Gastrocnemius medialis (tissue), 4 donors: Measurements from ENCODE around the gene BLOC1S6. TPM values are rescaled to one million over a fixed set of nuclear protein-coding genes. Genes with fewer than 3 reads are reported as not detected.

Experiments used
- ATAC-seq, 2 donors: fragments of 150-250 bp; one replicate each; pipeline ENCODE4 v1.9.1; 2016
- DNase-seq, 2 donors: peaks; one replicate each; pipeline ENCODE4 v3.0.0-alpha.2; 2019
- H3K27ac ChIP-seq, 4 donors: fragments of 200-600 bp; sonication (generic); 1 replicate in 1 of 4; 2 replicates in 3 of 4; pipeline ENCODE4 v1.5.1; 2016 to 2018; ENCODE audit warnings: mild to moderate bottlenecking in 2 of 4, moderate library complexity in 1 of 4
- H3K27me3 ChIP-seq, 3 donors: fragments of 200-600 bp; sonication (generic) in 2 of 3; 1 replicate in 1 of 3; 2 replicates in 2 of 3; pipeline versions ENCODE4 v1.5.1 to v1.6.0; 2016 to 2019; ENCODE audit warnings: mild to moderate bottlenecking in 1 of 3, moderate library complexity in 1 of 3
- H3K36me3 ChIP-seq, 2 donors: fragments of 200-600 bp; sonication (generic) in 1 of 2; one replicate each; pipeline ENCODE4 v1.5.1; 2017 to 2018
- H3K4me1 ChIP-seq, 2 donors: fragments of 200-600 bp; sonication (generic) in 1 of 2; one replicate each; pipeline ENCODE4 v1.5.1; 2016 to 2017; ENCODE audit warnings: mild to moderate bottlenecking in 2 of 2
- H3K4me3 ChIP-seq, 4 donors: fragments of 200-600 bp; sonication (generic) in 3 of 4; 1 replicate in 1 of 4; 2 replicates in 3 of 4; pipeline ENCODE4 v1.5.1; 2016 to 2019; ENCODE audit warnings: mild to moderate bottlenecking in 2 of 4
- H3K9me3 ChIP-seq, 3 donors: fragments of 200-600 bp; sonication (generic) in 2 of 3; 1 replicate in 1 of 3; 2 replicates in 2 of 3; pipeline ENCODE4 v1.5.1; 2016 to 2019
- POLR2A ChIP-seq, 2 donors: fragments of 450-650 bp; IDR thresholded peaks; one replicate each; pipeline ENCODE4 v1.6.1; 2017; ENCODE audit warnings: antibody characterized with exemption in 2 of 2, mild to moderate bottlenecking in 2 of 2, moderate library complexity in 2 of 2
- in situ Hi-C, 4 donors: fragments of 200-750 bp; cut with MboI; loops; one replicate each; pipeline versions ENCODE4 v1.15.0 to v1.8.0; 2017; ENCODE audit warnings: low sequenced_read_pairs in 4 of 4
- intact Hi-C: fragments of 100-400 bp; cut with DNase I; formaldehyde crosslinking; loops from one replicate; pipeline ENCODE4 v1.15.1; 2023; ENCODE audit warnings: low total_unique reads
- total RNA-seq, 4 donors: library from RNA; depleted of rRNA; stranded (reverse); fragments of >200 nt; gene quantifications; one replicate each; pipeline versions ENCODE4 v1.1.0 to v1.2.3, GENCODE V29; 2016
- TF ChIP-seq, protein P1 (sequence below), 5 experiments: fragments of 450-650 bp in 3 of 5; fragments of 200-600 bp in 2 of 5; sonication (generic) in 2 of 5; IDR thresholded peaks in 4 of 5; conservative IDR thresholded peaks in 1 of 5; 1 replicate in 4 of 5; 2 replicates in 1 of 5; pipeline ENCODE4 v1.5.1; 2016 to 2019; ENCODE audit warnings: antibody characterized with exemption in 5 of 5, mild to moderate bottlenecking in 3 of 5, moderate library complexity in 3 of 5

The BLOC1S6 gene
- total RNA-seq, 4 donors from 2014 or later = 32.9 to 38.2 (median 36.6) TPM

DNA sequence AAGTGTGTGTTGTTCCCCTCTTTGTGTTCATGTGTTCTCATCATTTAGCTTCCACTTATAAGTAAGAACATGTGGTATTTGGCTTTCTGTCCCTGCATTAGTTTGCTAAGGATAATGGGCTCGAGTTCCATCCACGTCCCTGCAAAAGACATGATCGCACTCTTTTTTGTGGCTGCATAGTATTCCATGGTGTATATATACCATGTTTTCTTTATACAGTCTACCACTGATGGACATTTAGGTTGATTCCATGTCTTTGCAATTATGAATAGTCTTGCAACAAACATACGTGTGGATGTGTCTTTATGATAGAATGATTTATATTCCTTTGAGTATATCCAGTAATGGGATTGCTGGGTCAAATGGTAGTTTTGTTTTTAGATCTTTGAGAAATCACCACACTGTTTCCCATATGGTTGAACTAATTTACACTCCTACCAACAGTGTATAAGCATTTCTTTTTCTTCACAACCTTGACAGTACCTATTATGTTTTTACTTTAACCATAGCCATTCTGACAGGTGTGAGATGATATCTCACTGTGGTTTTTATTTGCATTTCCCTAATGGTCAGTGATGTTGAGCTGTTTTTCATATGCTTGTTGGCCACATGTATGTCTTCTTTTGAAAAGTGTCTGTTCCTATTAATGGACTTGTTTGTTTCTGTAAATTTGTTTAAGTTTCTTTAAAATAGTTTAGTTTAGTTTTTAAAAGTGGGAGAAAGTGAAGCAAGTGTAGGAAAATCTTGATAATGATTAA is 42.7 kb upstream of the BLOC1S6 start:
- Histone ChIP-seq H3K27ac (no peak overlapping the region), H3K4me3 (no peak overlapping the region), H3K9me3 (no peaks in the 10 kb centered on the region), H3K36me3 (no peaks in the 10 kb centered on the region), H3K4me1 (no peaks in the 10 kb centered on the region), H3K27me3 (no peaks in the 10 kb centered on the region)
- intact Hi-C loops = no loop called here
- in situ Hi-C loops = no loop called here
- ATAC-seq (no peak), DNase-seq (no peak)
- no peak for TF ChIP-seq POLR2A (IDR thresholded peaks at IDR 0.05)

DNA sequence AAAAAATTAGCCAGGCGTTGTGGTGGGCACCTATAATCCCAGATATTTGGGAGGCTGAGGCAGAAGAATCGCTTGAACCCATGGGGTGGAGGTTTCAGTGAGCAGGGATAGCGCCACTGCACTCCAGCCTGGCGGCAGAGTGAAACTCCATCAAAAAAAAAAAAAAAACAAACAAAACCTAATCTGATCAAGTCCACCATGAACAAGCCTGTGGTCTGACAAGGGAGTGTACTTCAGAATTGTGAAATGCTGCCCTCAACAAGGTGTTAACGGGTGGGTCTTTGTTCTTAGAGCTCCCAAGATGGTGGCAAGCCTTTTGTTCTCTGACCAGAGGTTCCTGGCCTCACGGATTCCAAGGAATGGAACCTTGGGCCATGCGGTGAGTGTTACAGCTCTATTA is 40.4 kb upstream of the BLOC1S6 start:
- no peak overlapping the region for H3K27ac ChIP-seq
- intact Hi-C loops = no loop called here
- no peak for TF ChIP-seq POLR2A (IDR thresholded peaks at IDR 0.05)
- TF ChIP-seq, protein P1, sequence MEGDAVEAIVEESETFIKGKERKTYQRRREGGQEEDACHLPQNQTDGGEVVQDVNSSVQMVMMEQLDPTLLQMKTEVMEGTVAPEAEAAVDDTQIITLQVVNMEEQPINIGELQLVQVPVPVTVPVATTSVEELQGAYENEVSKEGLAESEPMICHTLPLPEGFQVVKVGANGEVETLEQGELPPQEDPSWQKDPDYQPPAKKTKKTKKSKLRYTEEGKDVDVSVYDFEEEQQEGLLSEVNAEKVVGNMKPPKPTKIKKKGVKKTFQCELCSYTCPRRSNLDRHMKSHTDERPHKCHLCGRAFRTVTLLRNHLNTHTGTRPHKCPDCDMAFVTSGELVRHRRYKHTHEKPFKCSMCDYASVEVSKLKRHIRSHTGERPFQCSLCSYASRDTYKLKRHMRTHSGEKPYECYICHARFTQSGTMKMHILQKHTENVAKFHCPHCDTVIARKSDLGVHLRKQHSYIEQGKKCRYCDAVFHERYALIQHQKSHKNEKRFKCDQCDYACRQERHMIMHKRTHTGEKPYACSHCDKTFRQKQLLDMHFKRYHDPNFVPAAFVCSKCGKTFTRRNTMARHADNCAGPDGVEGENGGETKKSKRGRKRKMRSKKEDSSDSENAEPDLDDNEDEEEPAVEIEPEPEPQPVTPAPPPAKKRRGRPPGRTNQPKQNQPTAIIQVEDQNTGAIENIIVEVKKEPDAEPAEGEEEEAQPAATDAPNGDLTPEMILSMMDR (IDR thresholded peaks at IDR 0.05 in 4 of 5, conservative IDR thresholded peaks at IDR 0.05 in 1 of 5) = no peak
- no peaks in the 10 kb centered on the region for H3K36me3 ChIP-seq
- no peaks in the 10 kb centered on the region for H3K27me3 ChIP-seq
- H3K4me3 ChIP-seq = no peak overlapping the region
- no peaks in the 10 kb centered on the region for H3K4me1 ChIP-seq
- H3K9me3 ChIP-seq = no peaks in the 10 kb centered on the region
- in situ Hi-C loops = no loop called here
- DNase-seq (no peak), ATAC-seq (no peak)

DNA sequence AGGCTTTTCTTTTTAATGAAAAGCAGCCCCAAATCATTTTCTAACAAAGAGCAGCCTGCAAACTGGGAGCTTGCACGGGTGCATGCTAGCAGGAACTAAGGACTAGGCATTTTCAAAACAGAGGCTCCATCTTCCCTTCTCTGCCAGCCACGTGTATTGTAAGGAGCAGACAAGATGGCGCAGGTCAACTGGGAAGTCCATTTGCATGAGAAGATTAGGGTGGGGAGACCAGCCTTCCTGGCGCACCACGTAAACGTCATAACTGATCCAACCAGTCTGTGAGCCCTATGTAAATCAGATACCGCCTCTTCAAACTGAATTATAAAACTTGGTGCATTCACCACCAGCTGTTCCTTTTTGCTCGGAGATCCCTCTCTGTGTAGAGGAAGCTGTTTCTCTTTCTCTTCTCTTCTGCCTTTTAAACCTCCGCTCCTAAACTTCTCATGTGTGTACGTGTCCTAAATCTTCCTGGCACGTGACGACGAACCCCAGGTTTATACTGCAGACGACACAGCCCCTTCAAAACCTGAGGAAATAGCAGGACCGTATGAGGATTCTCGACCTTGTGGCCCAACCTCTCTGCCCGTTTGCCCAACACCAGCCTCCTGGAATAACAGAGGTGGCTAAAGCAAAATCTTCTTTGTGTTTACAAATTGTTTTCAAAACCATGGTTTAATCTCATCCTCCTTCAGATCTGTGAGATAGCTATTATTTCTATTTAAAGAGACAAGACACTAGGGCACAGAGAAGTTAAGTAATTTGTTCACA is 38.2 kb upstream of the BLOC1S6 start:
- Histone ChIP-seq H3K27me3 (no peaks in the 10 kb centered on the region), H3K36me3 (no peaks in the 10 kb centered on the region), H3K4me3 (no peak overlapping the region), H3K9me3 (no peaks in the 10 kb centered on the region), H3K27ac (no peak overlapping the region), H3K4me1 (no peaks in the 10 kb centered on the region)
- intact Hi-C loops (no loop called here), in situ Hi-C loops (no loop called here)
- no peak for ATAC-seq
- no peak for TF ChIP-seq POLR2A (IDR thresholded peaks at IDR 0.05)
- TF ChIP-seq, protein P1 (IDR thresholded peaks at IDR 0.05 in 4 of 5, conservative IDR thresholded peaks at IDR 0.05 in 1 of 5) = no peak
- no peak for DNase-seq

DNA sequence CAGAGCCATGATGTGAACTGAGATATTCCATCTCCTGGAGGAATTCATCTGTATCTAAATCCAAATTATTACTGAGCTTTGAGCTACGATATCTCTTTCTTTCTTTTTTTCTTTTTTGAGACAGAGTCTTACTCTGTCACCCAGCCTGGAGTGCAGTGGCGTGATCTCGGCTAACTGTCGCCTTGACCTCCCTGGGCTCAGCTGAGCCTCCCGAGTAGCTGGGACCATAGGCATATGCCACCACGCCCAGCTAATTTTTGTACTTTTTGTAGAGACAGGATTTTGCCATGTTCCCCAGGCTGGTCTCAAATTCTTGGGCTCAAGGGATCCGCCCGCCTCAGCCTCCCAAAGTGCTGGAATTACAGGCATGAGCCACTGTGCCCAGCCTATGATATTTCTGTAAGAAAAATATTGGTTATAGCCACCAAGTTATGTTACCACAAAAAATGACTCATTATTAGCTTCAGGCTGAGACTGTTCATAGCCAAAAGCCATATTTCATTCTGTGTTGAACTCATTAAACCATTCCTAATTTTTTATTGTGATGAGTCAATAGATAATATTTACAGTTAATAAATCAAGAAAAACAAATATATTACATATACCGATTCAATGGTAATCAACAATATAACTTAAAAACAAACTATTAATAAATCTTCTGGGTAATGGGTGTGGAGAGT is 37.5 kb upstream of the BLOC1S6 start:
- H3K4me1 ChIP-seq = no peaks in the 10 kb centered on the region
- H3K9me3 ChIP-seq = no peaks in the 10 kb centered on the region
- intact Hi-C loops (no loop called here), in situ Hi-C loops (no loop called here)
- TF ChIP-seq, protein P1 (IDR thresholded peaks at IDR 0.05 in 4 of 5, conservative IDR thresholded peaks at IDR 0.05 in 1 of 5) = no peak
- TF ChIP-seq POLR2A (IDR thresholded peaks at IDR 0.05) = no peak
- no peak overlapping the region for H3K4me3 ChIP-seq
- H3K27me3 ChIP-seq = no peaks in the 10 kb centered on the region
- no peaks in the 10 kb centered on the region for H3K36me3 ChIP-seq
- no peak overlapping the region for H3K27ac ChIP-seq
- DNase-seq = no peak
- no peak for ATAC-seq

DNA sequence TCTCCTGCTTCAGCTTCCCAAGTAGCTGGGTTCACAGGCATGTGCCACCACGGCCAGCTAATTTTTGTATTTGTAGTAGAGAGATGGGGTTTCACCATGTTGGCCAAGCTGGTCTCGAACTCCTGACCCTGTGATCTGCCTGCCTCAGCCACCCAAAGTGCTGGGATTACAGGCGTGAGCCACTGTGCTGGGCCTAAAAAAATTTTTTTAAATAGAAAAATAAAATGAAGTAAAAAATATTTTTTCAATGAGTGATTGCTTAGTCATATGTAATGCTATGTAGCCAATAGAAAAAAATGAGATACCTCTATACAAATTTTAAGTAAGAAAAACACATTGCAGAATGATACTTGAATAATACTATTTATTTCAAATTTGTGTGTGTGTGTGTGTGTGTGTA is 36.7 kb upstream of the BLOC1S6 start:
- Histone ChIP-seq H3K4me1 (no peaks in the 10 kb centered on the region), H3K27ac (no peak overlapping the region), H3K9me3 (no peaks in the 10 kb centered on the region), H3K4me3 (no peak overlapping the region), H3K27me3 (no peaks in the 10 kb centered on the region), H3K36me3 (no peaks in the 10 kb centered on the region)
- in situ Hi-C loops (no loop called here), intact Hi-C loops (no loop called here)
- ATAC-seq (no peak), DNase-seq (no peak)
- TF ChIP-seq, protein P1 (IDR thresholded peaks at IDR 0.05 in 4 of 5, conservative IDR thresholded peaks at IDR 0.05 in 1 of 5) = no peak
- TF ChIP-seq POLR2A (IDR thresholded peaks at IDR 0.05) = no peak
